Liver (tissue), 9 donors: Measurements from ENCODE around the gene NOS1. TPM values are rescaled to one million over a fixed set of nuclear protein-coding genes. Genes with fewer than 3 reads are reported as not detected.

ENCODE experiments used
- DNase-seq: peaks from one replicate; pipeline ENCODE4 v3.0.0-alpha.2; 2017; ENCODE audit warnings: low spot score
- H3K27ac ChIP-seq, 2 donors: one replicate each; pipeline ENCODE4 v1.7.0; 2013; ENCODE audit warnings: inconsistent platforms in 2 of 2, low read length in 2 of 2, control low read depth in 1 of 2, low read depth in 1 of 2, mild to moderate bottlenecking in 1 of 2
- H3K27me3 ChIP-seq, 4 donors: one replicate each; pipeline versions ENCODE4 v1.6.1 to v1.7.0; 2013; ENCODE audit warnings: low read length in 3 of 4, inconsistent platforms in 1 of 4, mild to moderate bottlenecking in 1 of 4, moderate library complexity in 1 of 4; ENCODE audit not compliant: control insufficient read depth in 4 of 4, insufficient read depth in 4 of 4
- H3K36me3 ChIP-seq, 4 donors: one replicate each; pipeline versions ENCODE4 v1.6.1 to v1.7.0; 2013; ENCODE audit warnings: low read length in 3 of 4, mild to moderate bottlenecking in 3 of 4, low read depth in 1 of 4, moderate library complexity in 1 of 4; ENCODE audit not compliant: control insufficient read depth in 4 of 4, insufficient read depth in 3 of 4
- H3K4me1 ChIP-seq, 4 donors: one replicate each; pipeline versions ENCODE4 v1.6.1 to v1.7.0; 2013; ENCODE audit warnings: low read length in 3 of 4, mild to moderate bottlenecking in 3 of 4, moderate library complexity in 1 of 4; ENCODE audit not compliant: control insufficient read depth in 4 of 4, insufficient read depth in 4 of 4
- H3K4me3 ChIP-seq, 3 donors: one replicate each; pipeline versions ENCODE4 v1.6.1 to v1.7.0; 2013; ENCODE audit warnings: low read length in 3 of 3, control low read depth in 1 of 3, low read depth in 1 of 3, mild to moderate bottlenecking in 1 of 3
- H3K9ac ChIP-seq, 2 donors: one replicate each; pipeline ENCODE4 v1.7.0; 2013; ENCODE audit warnings: low read length in 2 of 2, mild to moderate bottlenecking in 2 of 2, moderate library complexity in 2 of 2, control low read depth in 1 of 2, low read depth in 1 of 2
- H3K9me3 ChIP-seq, 4 donors: one replicate each; pipeline versions ENCODE4 v1.6.1 to v1.7.0; 2013; ENCODE audit warnings: low read length in 3 of 4; ENCODE audit not compliant: control insufficient read depth in 4 of 4
- ATF3 ChIP-seq: IDR thresholded peaks from 2 replicates; pipeline ENCODE4 v1.6.1; 2016; ENCODE audit warnings: antibody characterized with exemption
- CTCF ChIP-seq: fragments of 150-350 bp; IDR thresholded peaks from 2 replicates; pipeline ENCODE4 v1.5.1; 2017; ENCODE audit warnings: improper control_type of control experiment, low read depth, low read length; ENCODE audit not compliant: missing input control
- EGR1 ChIP-seq, 2 donors: IDR thresholded peaks; 2 replicates each; pipeline ENCODE4 v1.6.1; 2016 to 2018; ENCODE audit warnings: antibody characterized with exemption in 2 of 2, low read depth in 2 of 2
- GABPA ChIP-seq, 2 donors: IDR thresholded peaks in 1 of 2; conservative IDR thresholded peaks in 1 of 2; 2 replicates each; pipeline ENCODE4 v1.6.1; 2016; ENCODE audit warnings: antibody characterized with exemption in 2 of 2, mild to moderate bottlenecking in 1 of 2, moderate library complexity in 1 of 2
- JUND ChIP-seq, 2 donors: IDR thresholded peaks; 2 replicates each; pipeline ENCODE4 v1.6.1; 2016; ENCODE audit warnings: antibody characterized with exemption in 2 of 2
- MAX ChIP-seq: IDR thresholded peaks from 2 replicates; pipeline ENCODE4 v1.6.1; 2016; ENCODE audit warnings: antibody characterized with exemption
- NR2F2 ChIP-seq: IDR thresholded peaks from 2 replicates; pipeline ENCODE4 v1.6.1; 2016; ENCODE audit warnings: antibody characterized with exemption
- RAD21 ChIP-seq, 2 donors: IDR thresholded peaks; 2 replicates each; pipeline ENCODE4 v1.6.1; 2016; ENCODE audit warnings: antibody characterized with exemption in 2 of 2, mild to moderate bottlenecking in 2 of 2
- RXRA ChIP-seq, 2 donors: IDR thresholded peaks; 2 replicates each; pipeline ENCODE4 v1.6.1; 2017 to 2018; ENCODE audit warnings: antibody characterized with exemption in 2 of 2, mild to moderate bottlenecking in 1 of 2
- ZBTB33 ChIP-seq: IDR thresholded peaks from 2 replicates; pipeline ENCODE4 v1.6.1; 2016; ENCODE audit warnings: antibody characterized with exemption
- WGBS: extraction: QIAGEN DNeasy Blood & Tissue Kit; methylation state at CpG from one replicate; pipeline ENCODE4 v1.1.7; 2013; 5-methylcytosine and 5-hydroxymethylcytosine counted together
- polyA plus RNA-seq, 2 donors: library from polyadenylated mRNA; stranded (reverse) in 1 of 2; unstranded in 1 of 2; fragments of 200-250 nt in 1 of 2; fragments of >200 nt in 1 of 2; fragmentation: Nextera tagmentation in 1 of 2; extraction: Ambion mirVana in 1 of 2; gene quantifications; one replicate each; pipeline versions ENCODE4 v1.2.1 to v1.2.3, GENCODE V29; 2013 to 2015
- total RNA-seq, 2 donors: library from RNA; depleted of rRNA; stranded (reverse); fragments of >200 nt; gene quantifications; one replicate each; pipeline ENCODE4 v1.2.3, GENCODE V29; 2014
- donor health status: healthy.
- donor health status: healthy.
- donor health status: healthy.
- donor health status: healthy.
- donor health status: healthy.

Gene NOS1
- total and polyA plus RNA-seq, 4 donors = under 0.01 to 0.08 (median 0.01) TPM; not detected in 1

- Histone ChIP-seq H3K27me3 (peaks cover 0 to 18% (median 4%) of the 10 kb centered on the region in 4 donors), H3K4me1 (peaks cover 0 to 6% (median 0%) of the 10 kb centered on the region in 4 donors), H3K9me3 (no peaks in the 10 kb centered on the region), H3K27ac (no peak overlapping the region), H3K4me3 (no peak overlapping the region), H3K36me3 (no peaks in the 10 kb centered on the region), H3K9ac (no peak overlapping the region)
- 44% methylated on average over 13 of the region's 13 CpGs for WGBS
- TF ChIP-seq ATF3 (no peak), JUND (IDR thresholded peaks at IDR 0.05) (no peak), ZBTB33 (no peak), MAX (no peak)
- no peak for DNase-seq
Measured at GRCh38 chr12:117333331-117333881, 28.0 kb downstream of the NOS1 start.

- H3K4me3 ChIP-seq = no peak overlapping the region
- 57% methylated on average over 5 of the region's 5 CpGs for WGBS
- peaks cover 0 to 19% (median 4%) of the 10 kb centered on the region in 4 donors for H3K27me3 ChIP-seq
- no peak for TF ChIP-seq RXRA (IDR thresholded peaks at IDR 0.05)
- no peak for TF ChIP-seq CTCF
- TF ChIP-seq RAD21 (IDR thresholded peaks at IDR 0.05) = peak in 1 of 2 donors; percentile 12
- H3K36me3 ChIP-seq = no peaks in the 10 kb centered on the region
- no peak overlapping the region for H3K9ac ChIP-seq
- H3K4me1 ChIP-seq = peaks cover 0 to 6% (median 0%) of the 10 kb centered on the region in 4 donors
- no peak overlapping the region for H3K27ac ChIP-seq
- no peaks in the 10 kb centered on the region for H3K9me3 ChIP-seq
- no peak for DNase-seq
Measured at GRCh38 chr12:117331691-117332090, 29.7 kb downstream of the NOS1 start.

DNA sequence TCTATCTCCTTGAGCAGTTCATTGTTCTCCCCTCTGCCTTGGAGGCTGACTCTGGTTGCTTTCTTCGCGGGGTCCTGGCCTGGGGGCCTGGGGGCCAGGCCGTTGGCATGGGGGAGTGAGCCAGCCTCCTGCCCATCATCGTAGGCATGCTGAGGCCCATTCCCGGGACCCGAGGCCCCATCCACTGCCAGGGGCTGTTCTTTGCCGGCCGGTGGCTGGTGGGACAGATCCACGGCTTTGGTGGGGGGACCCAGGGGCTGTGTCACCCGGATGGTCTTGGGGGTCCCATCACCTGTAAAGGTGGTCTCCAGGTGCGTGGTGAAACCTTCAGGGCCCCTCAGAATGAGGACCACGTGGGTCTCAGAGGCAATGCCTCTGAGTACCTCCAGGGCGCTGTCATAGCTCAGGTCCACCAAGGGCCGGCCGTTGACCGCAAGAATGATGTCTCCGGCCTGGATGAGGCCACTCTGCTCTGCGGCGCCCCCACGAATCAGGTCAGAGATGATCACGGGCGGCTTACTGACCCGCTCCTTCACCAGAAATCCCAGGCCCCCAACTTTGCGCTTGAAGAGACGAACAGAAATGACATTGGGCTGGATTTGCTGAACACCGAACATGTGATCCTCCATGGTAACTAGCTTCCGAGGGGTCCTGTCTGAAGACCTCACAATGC, 30.8 kb downstream of the NOS1 start:
- no peak for TF ChIP-seq CTCF
- no peak for TF ChIP-seq JUND (IDR thresholded peaks at IDR 0.05)
- TF ChIP-seq NR2F2 = no peak
- TF ChIP-seq EGR1 (IDR thresholded peaks at IDR 0.05; ENCODE audit: low read depth in 2 of 2) = no peak
- no peak for TF ChIP-seq GABPA (IDR thresholded peaks at IDR 0.05 in 1 of 2, conservative IDR thresholded peaks at IDR 0.05 in 1 of 2)
- TF ChIP-seq ZBTB33 = no peak
- TF ChIP-seq RXRA (IDR thresholded peaks at IDR 0.05) = no peak
- 83% methylated on average over 27 of the region's 27 CpGs for WGBS
- no peak overlapping the region for H3K4me3 ChIP-seq
- H3K27ac ChIP-seq = no peak overlapping the region
- no peak overlapping the region for H3K9ac ChIP-seq
- peaks cover 0 to 16% (median 4%) of the 10 kb centered on the region in 4 donors for H3K27me3 ChIP-seq
- no peaks in the 10 kb centered on the region for H3K9me3 ChIP-seq
- no peaks in the 10 kb centered on the region for H3K36me3 ChIP-seq
- no peak for DNase-seq
- peaks cover 0 to 6% (median 0%) of the 10 kb centered on the region in 4 donors for H3K4me1 ChIP-seq
